WTC11 (cell line): ENCODE results near the gene FAM114A1.

Source experiments
- CREM ChIP-seq: sonication (generic); formaldehyde crosslinking; IDR thresholded peaks from 2 replicates; pipeline ENCODE4 v1.8.1; 2022; ENCODE audit warnings: mild to moderate bottlenecking, missing genetic modification reagents, moderate library complexity
- MYBL2 ChIP-seq: sonication (generic); formaldehyde crosslinking; IDR thresholded peaks from 2 replicates; pipeline ENCODE4 v1.8.1; 2023; ENCODE audit warnings: mild to moderate bottlenecking, moderate library complexity, missing genetic modification reagents
- ZBTB21 ChIP-seq: sonication (generic); formaldehyde crosslinking; IDR thresholded peaks from 2 replicates; pipeline ENCODE4 v1.8.1; 2023; ENCODE audit warnings: mild to moderate bottlenecking, missing genetic modification reagents, borderline replicate concordance
- TF ChIP-seq, protein P1 (sequence below): fragments of 200-600 bp; IDR thresholded peaks from 2 replicates; pipeline ENCODE4 v1.8.0; 2022; ENCODE audit warnings: antibody characterized with exemption
- TF ChIP-seq, protein P2 (sequence below): sonication (generic); formaldehyde crosslinking; IDR thresholded peaks from 2 replicates; pipeline ENCODE4 v1.8.1; 2023; ENCODE audit warnings: mild to moderate bottlenecking, missing genetic modification reagents, moderate library complexity
- TF ChIP-seq, protein P3 (sequence below): sonication (generic); formaldehyde crosslinking; conservative IDR thresholded peaks from 2 replicates; pipeline ENCODE4 v1.8.1; 2022; ENCODE audit warnings: mild to moderate bottlenecking, missing genetic modification reagents
- TF ChIP-seq, protein P4 (sequence below): sonication (generic); formaldehyde crosslinking; IDR thresholded peaks from 2 replicates; pipeline ENCODE4 v1.8.0; 2022; ENCODE audit warnings: mild to moderate bottlenecking, missing genetic modification reagents
- TF ChIP-seq, protein P5 (sequence below): sonication (generic); formaldehyde crosslinking; IDR thresholded peaks from 2 replicates; pipeline ENCODE4 v1.8.0; 2022; ENCODE audit warnings: missing genetic modification reagents
- TF ChIP-seq, protein P6 (sequence below): sonication (generic); formaldehyde crosslinking; IDR thresholded peaks from 2 replicates; pipeline ENCODE4 v1.8.1; 2022; ENCODE audit warnings: mild to moderate bottlenecking, missing genetic modification reagents, moderate library complexity, borderline replicate concordance

DNA sequence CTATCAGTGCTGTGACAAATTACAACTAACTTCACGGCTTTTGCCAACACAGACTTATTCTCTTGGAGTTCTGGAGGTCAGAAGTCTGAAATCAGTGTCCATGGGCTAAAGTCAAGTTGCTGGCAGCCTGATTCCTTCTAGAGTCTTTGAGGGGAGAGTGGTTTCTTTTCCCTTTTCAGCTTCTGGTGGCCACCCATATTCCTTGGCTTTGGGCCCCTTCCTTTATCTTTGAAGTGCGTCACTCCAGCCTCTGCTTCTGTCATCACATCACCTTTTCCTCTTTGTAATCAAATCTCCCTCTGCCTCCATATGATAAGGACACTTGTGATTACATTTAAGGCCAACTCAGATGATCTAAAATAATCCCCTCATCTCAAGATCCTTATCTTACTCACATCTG, 9.0 kb downstream of the FAM114A1 start:
- TF ChIP-seq MYBL2 (CRISPR knock-in tag) (no peak), CREM (CRISPR knock-in tag) (no peak), ZBTB21 (CRISPR knock-in tag) (no peak)
- TF ChIP-seq, protein P1, sequence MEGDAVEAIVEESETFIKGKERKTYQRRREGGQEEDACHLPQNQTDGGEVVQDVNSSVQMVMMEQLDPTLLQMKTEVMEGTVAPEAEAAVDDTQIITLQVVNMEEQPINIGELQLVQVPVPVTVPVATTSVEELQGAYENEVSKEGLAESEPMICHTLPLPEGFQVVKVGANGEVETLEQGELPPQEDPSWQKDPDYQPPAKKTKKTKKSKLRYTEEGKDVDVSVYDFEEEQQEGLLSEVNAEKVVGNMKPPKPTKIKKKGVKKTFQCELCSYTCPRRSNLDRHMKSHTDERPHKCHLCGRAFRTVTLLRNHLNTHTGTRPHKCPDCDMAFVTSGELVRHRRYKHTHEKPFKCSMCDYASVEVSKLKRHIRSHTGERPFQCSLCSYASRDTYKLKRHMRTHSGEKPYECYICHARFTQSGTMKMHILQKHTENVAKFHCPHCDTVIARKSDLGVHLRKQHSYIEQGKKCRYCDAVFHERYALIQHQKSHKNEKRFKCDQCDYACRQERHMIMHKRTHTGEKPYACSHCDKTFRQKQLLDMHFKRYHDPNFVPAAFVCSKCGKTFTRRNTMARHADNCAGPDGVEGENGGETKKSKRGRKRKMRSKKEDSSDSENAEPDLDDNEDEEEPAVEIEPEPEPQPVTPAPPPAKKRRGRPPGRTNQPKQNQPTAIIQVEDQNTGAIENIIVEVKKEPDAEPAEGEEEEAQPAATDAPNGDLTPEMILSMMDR: no peak
- TF ChIP-seq, protein P2, sequence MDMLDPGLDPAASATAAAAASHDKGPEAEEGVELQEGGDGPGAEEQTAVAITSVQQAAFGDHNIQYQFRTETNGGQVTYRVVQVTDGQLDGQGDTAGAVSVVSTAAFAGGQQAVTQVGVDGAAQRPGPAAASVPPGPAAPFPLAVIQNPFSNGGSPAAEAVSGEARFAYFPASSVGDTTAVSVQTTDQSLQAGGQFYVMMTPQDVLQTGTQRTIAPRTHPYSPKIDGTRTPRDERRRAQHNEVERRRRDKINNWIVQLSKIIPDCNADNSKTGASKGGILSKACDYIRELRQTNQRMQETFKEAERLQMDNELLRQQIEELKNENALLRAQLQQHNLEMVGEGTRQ (CRISPR knock-in tag): no peak
- TF ChIP-seq, protein P3, sequence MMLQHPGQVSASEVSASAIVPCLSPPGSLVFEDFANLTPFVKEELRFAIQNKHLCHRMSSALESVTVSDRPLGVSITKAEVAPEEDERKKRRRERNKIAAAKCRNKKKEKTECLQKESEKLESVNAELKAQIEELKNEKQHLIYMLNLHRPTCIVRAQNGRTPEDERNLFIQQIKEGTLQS (CRISPR knock-in tag): no peak
- TF ChIP-seq, protein P4, sequence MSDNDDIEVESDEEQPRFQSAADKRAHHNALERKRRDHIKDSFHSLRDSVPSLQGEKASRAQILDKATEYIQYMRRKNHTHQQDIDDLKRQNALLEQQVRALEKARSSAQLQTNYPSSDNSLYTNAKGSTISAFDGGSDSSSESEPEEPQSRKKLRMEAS (CRISPR knock-in tag): no peak
- TF ChIP-seq, protein P5, sequence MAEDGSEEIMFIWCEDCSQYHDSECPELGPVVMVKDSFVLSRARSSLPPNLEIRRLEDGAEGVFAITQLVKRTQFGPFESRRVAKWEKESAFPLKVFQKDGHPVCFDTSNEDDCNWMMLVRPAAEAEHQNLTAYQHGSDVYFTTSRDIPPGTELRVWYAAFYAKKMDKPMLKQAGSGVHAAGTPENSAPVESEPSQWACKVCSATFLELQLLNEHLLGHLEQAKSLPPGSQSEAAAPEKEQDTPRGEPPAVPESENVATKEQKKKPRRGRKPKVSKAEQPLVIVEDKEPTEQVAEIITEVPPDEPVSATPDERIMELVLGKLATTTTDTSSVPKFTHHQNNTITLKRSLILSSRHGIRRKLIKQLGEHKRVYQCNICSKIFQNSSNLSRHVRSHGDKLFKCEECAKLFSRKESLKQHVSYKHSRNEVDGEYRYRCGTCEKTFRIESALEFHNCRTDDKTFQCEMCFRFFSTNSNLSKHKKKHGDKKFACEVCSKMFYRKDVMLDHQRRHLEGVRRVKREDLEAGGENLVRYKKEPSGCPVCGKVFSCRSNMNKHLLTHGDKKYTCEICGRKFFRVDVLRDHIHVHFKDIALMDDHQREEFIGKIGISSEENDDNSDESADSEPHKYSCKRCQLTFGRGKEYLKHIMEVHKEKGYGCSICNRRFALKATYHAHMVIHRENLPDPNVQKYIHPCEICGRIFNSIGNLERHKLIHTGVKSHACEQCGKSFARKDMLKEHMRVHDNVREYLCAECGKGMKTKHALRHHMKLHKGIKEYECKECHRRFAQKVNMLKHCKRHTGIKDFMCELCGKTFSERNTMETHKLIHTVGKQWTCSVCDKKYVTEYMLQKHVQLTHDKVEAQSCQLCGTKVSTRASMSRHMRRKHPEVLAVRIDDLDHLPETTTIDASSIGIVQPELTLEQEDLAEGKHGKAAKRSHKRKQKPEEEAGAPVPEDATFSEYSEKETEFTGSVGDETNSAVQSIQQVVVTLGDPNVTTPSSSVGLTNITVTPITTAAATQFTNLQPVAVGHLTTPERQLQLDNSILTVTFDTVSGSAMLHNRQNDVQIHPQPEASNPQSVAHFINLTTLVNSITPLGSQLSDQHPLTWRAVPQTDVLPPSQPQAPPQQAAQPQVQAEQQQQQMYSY: no peak
- TF ChIP-seq, protein P6, sequence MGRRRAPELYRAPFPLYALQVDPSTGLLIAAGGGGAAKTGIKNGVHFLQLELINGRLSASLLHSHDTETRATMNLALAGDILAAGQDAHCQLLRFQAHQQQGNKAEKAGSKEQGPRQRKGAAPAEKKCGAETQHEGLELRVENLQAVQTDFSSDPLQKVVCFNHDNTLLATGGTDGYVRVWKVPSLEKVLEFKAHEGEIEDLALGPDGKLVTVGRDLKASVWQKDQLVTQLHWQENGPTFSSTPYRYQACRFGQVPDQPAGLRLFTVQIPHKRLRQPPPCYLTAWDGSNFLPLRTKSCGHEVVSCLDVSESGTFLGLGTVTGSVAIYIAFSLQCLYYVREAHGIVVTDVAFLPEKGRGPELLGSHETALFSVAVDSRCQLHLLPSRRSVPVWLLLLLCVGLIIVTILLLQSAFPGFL (CRISPR knock-in tag): no peak
